Type B pancreatic cell (in vitro differentiated cells): ENCODE results near the gene RAB39B. TPM values are rescaled to one million over a fixed set of nuclear protein-coding genes. Genes with fewer than 3 reads are reported as not detected.

ENCODE experiments used
- DNase-seq: peaks from one replicate; pipeline ENCODE4 v3.0.0; 2021; ENCODE audit warnings: mixed read lengths; ENCODE audit not compliant: unreplicated experiment; ENCODE audit errors: extremely low spot score
- H3K27ac Mint-ChIP-seq: 2 replicates; pipeline ENCODE4 v1.8.0; 2021; ENCODE audit warnings: mild to moderate bottlenecking, mixed read lengths
- H3K27me3 Mint-ChIP-seq: 2 replicates; pipeline ENCODE4 v1.8.0; 2021; ENCODE audit warnings: mixed read lengths
- H3K36me3 Mint-ChIP-seq: 2 replicates; pipeline ENCODE4 v1.8.0; 2021; ENCODE audit warnings: mixed read lengths
- H3K4me1 Mint-ChIP-seq: one replicate; pipeline ENCODE4 v1.8.0; 2021; ENCODE audit warnings: mixed read lengths; ENCODE audit not compliant: unreplicated experiment
- H3K4me3 Mint-ChIP-seq: 2 replicates; pipeline ENCODE4 v1.8.0; 2021; ENCODE audit warnings: mild to moderate bottlenecking, mixed read lengths
- H3K9me3 Mint-ChIP-seq: 2 replicates; pipeline ENCODE4 v1.8.0; 2021; ENCODE audit warnings: mixed read lengths
- total RNA-seq: library from RNA; stranded (reverse); gene quantifications from 2 replicates; pipeline ENCODE4 v1.2.1, GENCODE V29; 2021; ENCODE audit warnings: low replicate concordance
- TF ChIP-seq, protein P1 (sequence below): fragments of 200-600 bp; sonication (generic); conservative IDR thresholded peaks from 2 replicates; pipeline ENCODE4 v1.5.0; 2021; ENCODE audit warnings: antibody characterized with exemption, mild to moderate bottlenecking

The RAB39B gene
- total RNA-seq, 1 donor from 2014 or later: 4.0 TPM

DNA sequence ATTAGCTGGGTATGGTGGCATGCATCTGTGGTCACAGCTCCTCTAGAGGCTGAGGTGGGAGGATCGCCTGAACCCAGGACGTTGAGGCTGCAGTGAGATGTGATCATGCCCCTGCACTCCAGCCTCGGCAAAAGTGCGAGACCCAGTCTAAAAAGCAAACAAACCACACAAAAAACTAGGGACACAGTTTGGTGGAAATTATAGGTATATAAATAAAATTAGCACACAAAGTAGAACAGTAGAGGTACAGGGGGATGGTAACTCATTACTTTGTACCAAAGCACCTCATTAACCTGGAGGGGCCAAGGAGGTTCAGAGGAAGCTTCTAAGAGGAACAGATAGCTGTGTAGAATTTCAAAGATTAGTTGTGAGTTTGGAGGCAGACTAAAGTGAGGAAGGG, 42.9 kb downstream of the RAB39B start:
- no peaks in the 10 kb centered on the region for H3K4me1 Mint-ChIP-seq
- H3K36me3 Mint-ChIP-seq: peaks cover 19% of the 10 kb centered on the region
- H3K9me3 Mint-ChIP-seq: no peaks in the 10 kb centered on the region
- no peak overlapping the region for H3K4me3 Mint-ChIP-seq
- TF ChIP-seq, protein P1, sequence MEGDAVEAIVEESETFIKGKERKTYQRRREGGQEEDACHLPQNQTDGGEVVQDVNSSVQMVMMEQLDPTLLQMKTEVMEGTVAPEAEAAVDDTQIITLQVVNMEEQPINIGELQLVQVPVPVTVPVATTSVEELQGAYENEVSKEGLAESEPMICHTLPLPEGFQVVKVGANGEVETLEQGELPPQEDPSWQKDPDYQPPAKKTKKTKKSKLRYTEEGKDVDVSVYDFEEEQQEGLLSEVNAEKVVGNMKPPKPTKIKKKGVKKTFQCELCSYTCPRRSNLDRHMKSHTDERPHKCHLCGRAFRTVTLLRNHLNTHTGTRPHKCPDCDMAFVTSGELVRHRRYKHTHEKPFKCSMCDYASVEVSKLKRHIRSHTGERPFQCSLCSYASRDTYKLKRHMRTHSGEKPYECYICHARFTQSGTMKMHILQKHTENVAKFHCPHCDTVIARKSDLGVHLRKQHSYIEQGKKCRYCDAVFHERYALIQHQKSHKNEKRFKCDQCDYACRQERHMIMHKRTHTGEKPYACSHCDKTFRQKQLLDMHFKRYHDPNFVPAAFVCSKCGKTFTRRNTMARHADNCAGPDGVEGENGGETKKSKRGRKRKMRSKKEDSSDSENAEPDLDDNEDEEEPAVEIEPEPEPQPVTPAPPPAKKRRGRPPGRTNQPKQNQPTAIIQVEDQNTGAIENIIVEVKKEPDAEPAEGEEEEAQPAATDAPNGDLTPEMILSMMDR: no peak
- no peak overlapping the region for H3K27ac Mint-ChIP-seq
- H3K27me3 Mint-ChIP-seq: no peaks in the 10 kb centered on the region
- DNase-seq: no peak

DNA sequence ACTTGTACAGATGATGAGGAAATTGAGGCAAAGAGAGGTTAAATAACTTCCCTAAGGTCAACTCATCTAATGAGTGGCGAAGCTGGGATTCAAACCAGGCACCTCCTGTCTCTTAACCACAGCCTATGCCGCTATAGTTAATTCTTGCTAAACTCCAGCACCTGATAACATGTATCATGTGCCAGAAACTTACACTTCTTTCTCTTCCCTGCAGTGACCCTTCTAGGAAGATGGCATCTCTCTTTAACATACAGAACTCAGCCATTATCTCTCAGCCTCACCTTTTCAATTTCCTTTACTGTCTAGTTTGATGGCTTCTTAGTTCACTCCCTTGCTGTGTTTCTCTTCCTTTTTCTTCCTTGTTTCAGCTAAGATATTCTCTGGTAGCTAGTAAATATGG, 45.5 kb downstream of the RAB39B start:
- Mint-ChIP-seq H3K4me3 (peak overlapping the region; percentile 45), H3K36me3 (peaks cover 15% of the 10 kb centered on the region), H3K27ac (no peak overlapping the region), H3K4me1 (no peaks in the 10 kb centered on the region), H3K9me3 (no peaks in the 10 kb centered on the region), H3K27me3 (no peaks in the 10 kb centered on the region)
- DNase-seq: no peak
- TF ChIP-seq, protein P1: no peak

DNA sequence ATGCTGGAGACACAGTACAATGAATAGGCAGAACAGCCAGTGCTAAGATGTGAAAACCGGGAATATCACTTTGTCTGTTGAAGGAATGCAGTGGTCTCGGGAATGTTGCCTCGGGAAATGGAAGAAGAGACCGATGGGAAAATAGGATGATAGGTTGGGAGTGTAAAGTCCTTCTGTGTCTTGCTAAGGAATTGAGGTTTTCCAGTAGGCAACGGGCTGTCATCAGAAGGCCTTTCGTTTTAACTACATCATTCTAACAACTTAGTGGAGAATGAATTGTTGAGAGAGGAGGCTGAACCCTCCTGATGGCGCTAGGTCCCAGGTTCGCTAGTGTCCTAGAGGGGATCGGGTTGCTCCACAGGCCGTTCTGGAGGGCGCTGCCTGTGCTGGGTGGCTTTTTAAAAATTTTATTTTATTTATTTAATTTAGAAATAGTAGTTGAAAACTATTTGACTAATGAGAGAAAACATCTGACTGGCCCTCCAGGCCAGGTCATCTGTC, 47.3 kb downstream of the RAB39B start:
- no peak for DNase-seq
- Mint-ChIP-seq H3K4me3 (peak overlapping the region; percentile 92), H3K36me3 (peaks cover 6% of the 10 kb centered on the region), H3K27ac (peak overlapping the region; percentile 88), H3K4me1 (no peaks in the 10 kb centered on the region), H3K9me3 (no peaks in the 10 kb centered on the region), H3K27me3 (no peaks in the 10 kb centered on the region)
- TF ChIP-seq, protein P1: no peak

DNA sequence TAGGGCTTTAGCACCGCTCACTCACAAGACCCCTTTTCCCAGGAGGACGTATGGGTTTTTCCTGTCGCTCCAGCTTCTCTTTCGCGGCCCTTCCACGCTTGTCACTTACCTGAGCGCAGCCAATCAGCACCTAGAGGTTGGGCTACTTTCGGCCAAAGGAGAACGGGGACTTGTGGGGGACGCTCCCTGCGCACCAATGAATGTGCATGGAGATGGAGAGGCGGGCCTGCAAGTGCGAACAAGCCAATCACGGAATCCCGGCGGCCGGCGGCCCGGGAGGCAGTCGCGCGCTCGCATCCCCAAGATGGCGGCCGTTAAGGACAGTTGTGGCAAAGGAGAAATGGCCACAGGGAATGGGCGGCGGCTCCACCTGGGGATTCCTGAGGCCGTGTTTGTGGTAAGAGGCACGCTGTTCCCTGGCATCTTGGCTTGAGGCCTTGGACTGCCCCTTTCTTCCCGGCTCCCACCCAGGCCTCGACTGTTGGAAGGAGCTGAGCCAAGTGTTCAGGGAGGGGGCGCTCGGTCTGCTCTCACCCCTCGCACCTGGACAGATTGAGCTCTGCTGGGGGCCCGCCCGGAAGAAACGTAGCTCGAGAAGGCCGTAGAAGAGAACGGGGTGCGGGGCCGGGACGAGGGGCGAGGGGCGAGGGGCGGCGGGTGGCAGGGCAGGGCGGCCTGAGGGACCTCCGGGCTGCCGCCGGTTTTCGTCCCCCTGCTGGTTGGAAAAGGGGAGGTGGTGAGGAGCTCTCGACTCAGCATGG, 47.9 kb downstream of the RAB39B start, which contains the start of gene VBP1:
Gene VBP1 (plus strand): TSS at position 282 of the 761 bp plus-strand sequence. CDS start 23 bp downstream, at position 305.
- no peaks in the 10 kb centered on the region for H3K4me1 Mint-ChIP-seq
- H3K27me3 Mint-ChIP-seq: no peaks in the 10 kb centered on the region
- TF ChIP-seq, protein P1: peak; percentile 76
- DNase-seq: peak; percentile 86
- peak within 1 kb of the TSS; percentile 92 for H3K4me3 Mint-ChIP-seq
- H3K27ac Mint-ChIP-seq: peak within 1 kb of the TSS; percentile 88
- H3K36me3 Mint-ChIP-seq: no peaks in the 10 kb centered on the region
- no peaks in the 10 kb centered on the region for H3K9me3 Mint-ChIP-seq

DNA sequence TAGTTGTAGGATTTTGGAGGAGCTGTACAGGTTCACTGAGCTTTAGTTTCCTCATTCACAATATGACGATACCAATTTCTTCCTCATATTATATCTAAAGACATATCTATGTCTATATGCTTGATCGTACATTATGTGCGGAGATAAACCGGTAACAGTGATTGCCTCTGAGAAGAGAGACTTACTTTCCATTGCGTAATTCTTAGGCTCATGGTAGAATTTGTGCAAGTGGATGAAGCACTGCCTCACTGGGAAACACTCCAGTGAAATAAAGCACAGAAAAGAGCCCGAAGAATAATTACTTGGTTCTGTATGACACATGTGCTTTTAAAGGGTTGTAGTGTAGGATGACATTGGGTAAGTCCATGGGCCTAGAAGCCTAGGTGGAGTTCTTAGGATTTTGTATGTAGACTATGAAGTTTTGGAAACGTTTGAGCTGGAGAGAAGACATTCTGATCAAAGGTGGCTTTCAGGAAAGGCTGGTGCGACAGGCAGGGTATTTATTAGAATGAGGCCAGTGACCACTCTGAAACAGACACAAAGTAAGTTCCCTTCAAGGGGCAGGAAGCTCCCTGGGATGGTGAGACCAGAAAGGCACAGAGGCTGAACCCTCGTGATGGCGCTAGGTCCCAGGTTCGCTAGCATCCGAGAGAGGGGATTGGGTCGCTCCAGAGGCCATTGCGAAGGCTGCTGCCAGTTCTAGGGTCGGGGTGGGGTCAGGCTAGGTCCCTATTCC, 48.7 kb downstream of the RAB39B start:
- no peaks in the 10 kb centered on the region for H3K27me3 Mint-ChIP-seq
- no peak for DNase-seq
- no peaks in the 10 kb centered on the region for H3K9me3 Mint-ChIP-seq
- TF ChIP-seq, protein P1: no peak
- no peaks in the 10 kb centered on the region for H3K36me3 Mint-ChIP-seq
- no peaks in the 10 kb centered on the region for H3K4me1 Mint-ChIP-seq
- H3K4me3 Mint-ChIP-seq: peak overlapping the region; percentile 92
- peak overlapping the region; percentile 88 for H3K27ac Mint-ChIP-seq
